PC-9 (cell line): Measurements from ENCODE around the gene ABCA7.

Experiments used
- CTCF ChIP-seq: fragments of 200-600 bp; sonication (generic); conservative IDR thresholded peaks from 2 replicates; pipeline ENCODE4 v1.6.1; 2017; ENCODE audit warnings: mixed run types, antibody characterized with exemption, mild to moderate bottlenecking, moderate library complexity
- EZH2 ChIP-seq: fragments of 200-600 bp; sonication (generic); IDR thresholded peaks from 2 replicates; pipeline ENCODE4 v1.8.0; 2017; ENCODE audit warnings: antibody characterized with exemption, low read depth

DNA sequence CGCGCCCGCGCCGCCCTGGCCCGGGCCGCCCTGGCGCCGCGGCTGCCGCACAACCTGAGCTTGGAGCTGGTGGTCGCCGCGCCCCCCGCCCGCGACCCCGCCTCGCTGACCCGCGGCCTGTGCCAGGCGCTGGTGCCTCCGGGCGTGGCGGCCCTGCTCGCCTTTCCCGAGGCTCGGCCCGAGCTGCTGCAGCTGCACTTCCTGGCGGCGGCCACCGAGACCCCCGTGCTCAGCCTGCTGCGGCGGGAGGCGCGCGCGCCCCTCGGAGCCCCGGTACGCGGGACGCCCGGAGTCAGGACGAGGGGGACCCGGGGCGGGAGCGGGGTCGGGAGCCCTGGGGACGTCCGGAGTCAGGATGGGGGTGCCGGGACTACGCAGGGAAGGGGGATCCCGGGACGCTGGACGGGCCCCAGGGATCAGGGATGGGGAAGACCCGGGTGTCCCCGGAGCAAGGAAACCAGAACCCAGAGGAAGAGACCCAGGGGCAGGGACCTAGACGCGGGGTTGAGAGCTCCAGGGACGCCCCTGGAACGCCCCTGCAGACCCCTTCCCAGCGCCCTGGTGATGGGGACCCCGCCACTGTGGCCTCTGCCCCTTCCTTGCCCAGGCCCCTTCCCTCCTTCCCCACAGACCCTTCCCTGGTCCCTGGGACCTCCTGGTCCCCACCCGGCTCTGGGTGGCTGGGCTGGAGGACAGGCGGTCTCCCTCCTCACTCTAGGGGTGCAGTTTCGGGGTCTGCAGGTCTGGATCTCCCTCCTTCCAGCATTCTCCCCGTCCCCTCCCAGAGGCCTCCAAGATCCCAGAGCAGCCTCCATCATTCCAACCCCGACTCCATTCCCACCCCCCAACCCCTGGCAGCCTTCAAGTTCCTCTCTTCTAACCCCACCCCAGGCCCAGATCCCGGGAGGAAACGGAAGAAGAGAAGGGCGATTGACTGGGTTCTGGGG lies 39.0 kb upstream of the ABCA7 start:
- TF ChIP-seq CTCF (no peak), EZH2 (no peak)
